ENCODE results near the gene IBA57. TPM values are rescaled to one million over a fixed set of nuclear protein-coding genes. Genes with fewer than 3 reads are reported as not detected.

Gene IBA57
- polyA plus RNA-seq, 1 of the 3 experiments (the other 2 are of a cell fraction): 1.8 TPM

DNA sequence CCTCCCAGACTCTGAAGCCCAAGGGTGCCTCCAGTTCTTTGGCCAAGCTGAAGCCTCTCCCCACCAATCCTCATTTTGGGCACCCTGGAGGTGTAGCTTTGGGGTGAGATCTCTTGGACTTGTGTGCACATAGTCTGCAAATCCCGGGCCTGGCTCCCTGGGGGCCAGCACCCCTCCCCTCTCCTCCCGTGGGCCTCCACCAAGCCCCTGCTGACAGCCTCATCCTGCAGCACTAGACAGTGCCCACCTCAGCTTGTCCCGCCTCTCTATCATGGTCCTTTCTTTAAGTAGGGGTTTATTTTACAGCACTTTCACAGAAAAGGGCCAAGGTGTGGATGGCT is 12.7 kb upstream of the IBA57 start:
- no peak overlapping the region for H3K27ac ChIP-seq (ENCODE audit: low read depth in 2 of 2, low read length in 1 of 2)
- ChIA-PET CTCF (interaction anchor here (1.8 kb wide), 1 partner anchor 12 kb away, joined by 5 read pairs; no protein-coding TSS in a partner anchor), POLR2A (interaction anchor here (0.7 to 1.2 kb wide), 2 partner anchors 9 to 10 kb away, joined by 3 read pairs; no protein-coding TSS in a partner anchor)
- no peak overlapping the region for H3K9ac ChIP-seq
- H3K36me3 ChIP-seq (replicated peaks in 1 of 2; ENCODE audit: control insufficient read depth in 1 of 2, insufficient read depth in 2 of 2, low read length in 1 of 2): peaks cover 0 to 12% of the 10 kb centered on the region in 2 experiments
- H4K20me1 ChIP-seq (ENCODE audit: insufficient read depth): 0 out of 2 replicates have a peak, but pooled peaks cover 6% of the 10 kb centered on the region
- peaks cover 0 to 12% of the 10 kb centered on the region in 2 experiments; a peak in 1 of 4 replicates for H3K4me1 ChIP-seq (ENCODE audit: control insufficient read depth in 1 of 2, insufficient read depth in 2 of 2, low read depth in 1 of 2, low read length in 1 of 2)
- no peaks in the 10 kb centered on the region for H3F3A ChIP-seq (replicated peaks; ENCODE audit: insufficient read depth)
- no peak overlapping the region for H2AFZ ChIP-seq (ENCODE audit: low read depth)
- H3K79me2 ChIP-seq (ENCODE audit: insufficient read depth): no peaks in the 10 kb centered on the region
- WGBS (ENCODE audit: low lambda C conversion rate): 97% methylated on average over 3 of the region's 3 CpGs
- DNase-seq: no peak
- no peaks in the 10 kb centered on the region for H3K27me3 ChIP-seq (ENCODE audit: insufficient read depth)
- H3K9me3 ChIP-seq: no peaks in the 10 kb centered on the region
- no peak overlapping the region for H3K4me3 ChIP-seq (ENCODE audit: low read depth in 2 of 2, low read length in 1 of 2)
- H3K9me2 ChIP-seq: no peaks in the 10 kb centered on the region
- TF ChIP-seq RFX5 (IDR thresholded peaks at IDR 0.05; ENCODE audit: low read length) (no peak), RXRA (IDR thresholded peaks at IDR 0.05; ENCODE audit: borderline replicate concordance, low read depth) (no peak), MEF2A (IDR thresholded peaks at IDR 0.05; ENCODE audit: borderline replicate concordance, low read depth) (no peak), POLR2AphosphoS5 (IDR thresholded peaks at IDR 0.05; ENCODE audit: low read depth, low read length) (no peak), NRF1 (IDR thresholded peaks at IDR 0.05; ENCODE audit: low read depth, low read length) (no peak), NFIC (IDR thresholded peaks at IDR 0.05; ENCODE audit: borderline replicate concordance) (no peak), ELF1 (IDR thresholded peaks at IDR 0.05) (no peak), CHD2 (IDR thresholded peaks at IDR 0.05; ENCODE audit: low read length, partially characterized antibody) (no peak), FOSL2 (IDR thresholded peaks at IDR 0.05; ENCODE audit: borderline replicate concordance, low read depth) (no peak)
- TF ChIP-seq, protein P1, sequence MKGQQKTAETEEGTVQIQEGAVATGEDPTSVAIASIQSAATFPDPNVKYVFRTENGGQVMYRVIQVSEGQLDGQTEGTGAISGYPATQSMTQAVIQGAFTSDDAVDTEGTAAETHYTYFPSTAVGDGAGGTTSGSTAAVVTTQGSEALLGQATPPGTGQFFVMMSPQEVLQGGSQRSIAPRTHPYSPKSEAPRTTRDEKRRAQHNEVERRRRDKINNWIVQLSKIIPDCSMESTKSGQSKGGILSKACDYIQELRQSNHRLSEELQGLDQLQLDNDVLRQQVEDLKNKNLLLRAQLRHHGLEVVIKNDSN (IDR thresholded peaks at IDR 0.05; ENCODE audit: borderline replicate concordance, low read depth): no peak
- TF ChIP-seq, protein P2, sequence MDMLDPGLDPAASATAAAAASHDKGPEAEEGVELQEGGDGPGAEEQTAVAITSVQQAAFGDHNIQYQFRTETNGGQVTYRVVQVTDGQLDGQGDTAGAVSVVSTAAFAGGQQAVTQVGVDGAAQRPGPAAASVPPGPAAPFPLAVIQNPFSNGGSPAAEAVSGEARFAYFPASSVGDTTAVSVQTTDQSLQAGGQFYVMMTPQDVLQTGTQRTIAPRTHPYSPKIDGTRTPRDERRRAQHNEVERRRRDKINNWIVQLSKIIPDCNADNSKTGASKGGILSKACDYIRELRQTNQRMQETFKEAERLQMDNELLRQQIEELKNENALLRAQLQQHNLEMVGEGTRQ (IDR thresholded peaks at IDR 0.05; ENCODE audit: borderline replicate concordance, low read depth, low read length): no peak
- TF ChIP-seq, protein P3, sequence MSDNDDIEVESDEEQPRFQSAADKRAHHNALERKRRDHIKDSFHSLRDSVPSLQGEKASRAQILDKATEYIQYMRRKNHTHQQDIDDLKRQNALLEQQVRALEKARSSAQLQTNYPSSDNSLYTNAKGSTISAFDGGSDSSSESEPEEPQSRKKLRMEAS (IDR thresholded peaks at IDR 0.05; ENCODE audit: low read depth): no peak
- H3K4me2 ChIP-seq: no peak overlapping the region

DNA sequence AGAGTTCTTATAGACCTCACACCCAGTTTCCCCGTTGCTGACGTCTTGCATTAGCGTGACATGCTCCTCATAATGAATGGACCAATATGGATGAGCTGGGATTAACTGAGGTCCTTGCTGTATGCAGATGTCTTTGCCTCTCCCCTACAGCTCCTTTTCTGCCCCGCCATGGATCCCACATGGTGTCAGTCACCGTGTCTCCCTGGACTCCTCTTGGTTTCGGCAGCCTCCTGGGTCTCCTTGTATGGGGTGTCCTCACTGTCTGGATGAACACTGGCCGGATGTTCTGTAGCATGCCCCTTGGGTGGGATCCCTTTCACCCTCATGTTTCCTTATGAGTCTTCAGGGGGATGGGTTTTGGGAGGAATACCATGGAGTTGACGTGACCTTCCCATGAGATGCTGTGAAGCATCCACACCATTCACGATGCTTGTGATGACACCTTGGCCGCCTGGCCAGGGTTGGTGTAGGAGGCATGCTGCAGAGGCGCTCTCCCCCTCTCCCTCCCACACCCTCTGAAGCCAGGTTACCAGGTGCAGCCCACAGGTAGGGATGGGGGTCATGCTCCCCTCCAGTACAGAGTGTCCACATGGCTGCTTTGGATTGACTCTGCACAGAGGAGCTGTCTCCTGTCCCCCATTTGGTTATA is 11.5 kb upstream of the IBA57 start:
- Histone ChIP-seq H3K4me2 (no peak overlapping the region), H2AFZ (ENCODE audit: low read depth) (no peak overlapping the region), H3F3A (replicated peaks; ENCODE audit: insufficient read depth) (no peaks in the 10 kb centered on the region), H4K20me1 (ENCODE audit: insufficient read depth) (no peaks in the 10 kb centered on the region), H3K27me3 (ENCODE audit: insufficient read depth) (no peaks in the 10 kb centered on the region), H3K9ac (no peak overlapping the region), H3K9me3 (no peaks in the 10 kb centered on the region), H3K4me3 (ENCODE audit: low read depth in 2 of 2, low read length in 1 of 2) (no peak overlapping the region), H3K27ac (ENCODE audit: low read depth in 2 of 2, low read length in 1 of 2) (no peak overlapping the region), H3K4me1 (ENCODE audit: control insufficient read depth in 1 of 2, insufficient read depth in 2 of 2, low read depth in 1 of 2, low read length in 1 of 2) (peaks cover 0 to 9% of the 10 kb centered on the region in 2 experiments; a peak in 1 of 4 replicates), H3K79me2 (ENCODE audit: insufficient read depth) (no peaks in the 10 kb centered on the region), H3K9me2 (no peaks in the 10 kb centered on the region), H3K36me3 (replicated peaks in 1 of 2; ENCODE audit: control insufficient read depth in 1 of 2, insufficient read depth in 2 of 2, low read length in 1 of 2) (peaks cover 0 to 2% of the 10 kb centered on the region in 2 experiments)
- DNase-seq: no peak
- POLR2A ChIA-PET: no interaction called here
- WGBS (ENCODE audit: low lambda C conversion rate): 89% methylated on average over 7 of the region's 11 CpGs
- CTCF ChIA-PET: interaction anchor here (0.9 to 1.8 kb wide), 2 partner anchors 11 to 13 kb away, joined by 3 to 5 read pairs; no protein-coding TSS in a partner anchor
- TF ChIP-seq CHD2 (IDR thresholded peaks at IDR 0.05; ENCODE audit: low read length, partially characterized antibody) (no peak), TEAD4 (IDR thresholded peaks at IDR 0.05; ENCODE audit: borderline replicate concordance, insufficient read depth) (no peak), MXI1 (IDR thresholded peaks at IDR 0.05; ENCODE audit: low read depth, low read length) (no peak), RXRA (IDR thresholded peaks at IDR 0.05; ENCODE audit: borderline replicate concordance, low read depth) (no peak), RFX5 (IDR thresholded peaks at IDR 0.05; ENCODE audit: low read length) (no peak), FOXM1 (IDR thresholded peaks at IDR 0.05; ENCODE audit: low read depth) (no peak), FOXJ3 (CRISPR knock-in tag; IDR thresholded peaks at IDR 0.05) (no peak)
- TF ChIP-seq, protein P4, sequence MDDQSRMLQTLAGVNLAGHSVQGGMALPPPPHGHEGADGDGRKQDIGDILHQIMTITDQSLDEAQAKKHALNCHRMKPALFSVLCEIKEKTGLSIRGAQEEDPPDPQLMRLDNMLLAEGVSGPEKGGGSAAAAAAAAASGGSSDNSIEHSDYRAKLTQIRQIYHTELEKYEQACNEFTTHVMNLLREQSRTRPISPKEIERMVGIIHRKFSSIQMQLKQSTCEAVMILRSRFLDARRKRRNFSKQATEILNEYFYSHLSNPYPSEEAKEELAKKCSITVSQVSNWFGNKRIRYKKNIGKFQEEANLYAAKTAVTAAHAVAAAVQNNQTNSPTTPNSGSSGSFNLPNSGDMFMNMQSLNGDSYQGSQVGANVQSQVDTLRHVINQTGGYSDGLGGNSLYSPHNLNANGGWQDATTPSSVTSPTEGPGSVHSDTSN (IDR thresholded peaks at IDR 0.05): no peak
- TF ChIP-seq, protein P5, sequence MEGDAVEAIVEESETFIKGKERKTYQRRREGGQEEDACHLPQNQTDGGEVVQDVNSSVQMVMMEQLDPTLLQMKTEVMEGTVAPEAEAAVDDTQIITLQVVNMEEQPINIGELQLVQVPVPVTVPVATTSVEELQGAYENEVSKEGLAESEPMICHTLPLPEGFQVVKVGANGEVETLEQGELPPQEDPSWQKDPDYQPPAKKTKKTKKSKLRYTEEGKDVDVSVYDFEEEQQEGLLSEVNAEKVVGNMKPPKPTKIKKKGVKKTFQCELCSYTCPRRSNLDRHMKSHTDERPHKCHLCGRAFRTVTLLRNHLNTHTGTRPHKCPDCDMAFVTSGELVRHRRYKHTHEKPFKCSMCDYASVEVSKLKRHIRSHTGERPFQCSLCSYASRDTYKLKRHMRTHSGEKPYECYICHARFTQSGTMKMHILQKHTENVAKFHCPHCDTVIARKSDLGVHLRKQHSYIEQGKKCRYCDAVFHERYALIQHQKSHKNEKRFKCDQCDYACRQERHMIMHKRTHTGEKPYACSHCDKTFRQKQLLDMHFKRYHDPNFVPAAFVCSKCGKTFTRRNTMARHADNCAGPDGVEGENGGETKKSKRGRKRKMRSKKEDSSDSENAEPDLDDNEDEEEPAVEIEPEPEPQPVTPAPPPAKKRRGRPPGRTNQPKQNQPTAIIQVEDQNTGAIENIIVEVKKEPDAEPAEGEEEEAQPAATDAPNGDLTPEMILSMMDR (IDR thresholded peaks at IDR 0.05): no peak
- TF ChIP-seq, protein P6, sequence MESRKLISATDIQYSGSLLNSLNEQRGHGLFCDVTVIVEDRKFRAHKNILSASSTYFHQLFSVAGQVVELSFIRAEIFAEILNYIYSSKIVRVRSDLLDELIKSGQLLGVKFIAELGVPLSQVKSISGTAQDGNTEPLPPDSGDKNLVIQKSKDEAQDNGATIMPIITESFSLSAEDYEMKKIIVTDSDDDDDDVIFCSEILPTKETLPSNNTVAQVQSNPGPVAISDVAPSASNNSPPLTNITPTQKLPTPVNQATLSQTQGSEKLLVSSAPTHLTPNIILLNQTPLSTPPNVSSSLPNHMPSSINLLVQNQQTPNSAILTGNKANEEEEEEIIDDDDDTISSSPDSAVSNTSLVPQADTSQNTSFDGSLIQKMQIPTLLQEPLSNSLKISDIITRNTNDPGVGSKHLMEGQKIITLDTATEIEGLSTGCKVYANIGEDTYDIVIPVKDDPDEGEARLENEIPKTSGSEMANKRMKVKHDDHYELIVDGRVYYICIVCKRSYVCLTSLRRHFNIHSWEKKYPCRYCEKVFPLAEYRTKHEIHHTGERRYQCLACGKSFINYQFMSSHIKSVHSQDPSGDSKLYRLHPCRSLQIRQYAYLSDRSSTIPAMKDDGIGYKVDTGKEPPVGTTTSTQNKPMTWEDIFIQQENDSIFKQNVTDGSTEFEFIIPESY (IDR thresholded peaks at IDR 0.05; ENCODE audit: borderline replicate concordance, low read depth): no peak
